GM04503 (cell line): Measurements from ENCODE around the gene STBD1.
"Not testable (repeated sequence)": the region's sequence is repeated elsewhere in the genome, so short reads cannot be mapped to it uniquely, and the experiment has no call there.

Experiments used
- DNase-seq: peaks from one replicate; pipeline ENCODE4 v3.0.0-alpha.2; 2012; ENCODE audit warnings: low read depth

The STBD1 gene

GRCh38 chr4:76325072-76325471, 18.5 kb downstream of the STBD1 start:
- no peak for DNase-seq

GRCh38 chr4:76326515-76326914, 20.0 kb downstream of the STBD1 start:
- DNase-seq = no peak

GRCh38 chr4:76334885-76335284, 28.4 kb downstream of the STBD1 start:
- no peak for DNase-seq

- DNase-seq = no peak
Observed at GRCh38 chr4:76339364-76339763, 32.8 kb downstream of the STBD1 start.

GRCh38 chr4:76341063-76341462, 34.5 kb downstream of the STBD1 start:
- peak; percentile 24 for DNase-seq

- DNase-seq = no peak
Observed at GRCh38 chr4:76342191-76342590, 35.7 kb downstream of the STBD1 start.

- DNase-seq = no peak
Observed at GRCh38 chr4:76342803-76343202, 36.3 kb downstream of the STBD1 start.

GRCh38 chr4:76354517-76355473, 48.3 kb downstream of the STBD1 start:
- DNase-seq = no peak

GRCh38 chr4:76357981-76358380, 51.4 kb downstream of the STBD1 start:
- no peak for DNase-seq

- DNase-seq = not testable (repeated sequence)
Observed at GRCh38 chr4:76359881-76360466, 53.4 kb downstream of the STBD1 start.
